ENCODE data around the gene SYNE2. TPM values are rescaled to one million over a fixed set of nuclear protein-coding genes. Genes with fewer than 3 reads are reported as not detected.

SYNE2 gene
- total RNA-seq, 1 donor from 2014 or later: 105 TPM

- peaks cover 34% of the 10 kb centered on the region for H3K36me3 Mint-ChIP-seq
- H3F3A ChIP-seq (ENCODE audit: low read depth): no peaks in the 10 kb centered on the region
- H3K27me3 ChIP-seq: no peaks in the 10 kb centered on the region
- H3K36me3 ChIP-seq: peaks cover 16% of the 10 kb centered on the region
- H4K20me1 ChIP-seq (ENCODE audit: low read depth): no peaks in the 10 kb centered on the region
- H3K9me3 Mint-ChIP-seq: no peaks in the 10 kb centered on the region
- H3K4me3 Mint-ChIP-seq: no peak overlapping the region
- H3K4me2 ChIP-seq: no peak overlapping the region
- H3K79me2 ChIP-seq (ENCODE audit: low read depth): no peaks in the 10 kb centered on the region
- TF ChIP-seq CTCF (IDR thresholded peaks at IDR 0.05): no peak
- no peak for TF ChIP-seq EZH2 (IDR thresholded peaks at IDR 0.05)
- TF ChIP-seq EZH2phosphoT487 (IDR thresholded peaks at IDR 0.05): no peak
- H3K4me1 ChIP-seq: peaks cover 5% of the 10 kb centered on the region
- no peak overlapping the region for H3K4me3 ChIP-seq
- no peak overlapping the region for H3K27ac Mint-ChIP-seq
- H3K9ac ChIP-seq: no peak overlapping the region
- H2AFZ ChIP-seq (replicated peaks): no peak overlapping the region
- H3K9me3 ChIP-seq (ENCODE audit: low read depth): no peaks in the 10 kb centered on the region
- DNase-seq (ENCODE audit: low spot score): no peak
- H3K27ac ChIP-seq: no peak overlapping the region
- peaks cover 2% of the 10 kb centered on the region for H3K27me3 Mint-ChIP-seq (ENCODE audit: insufficient read depth, low read depth)
- H3K4me1 Mint-ChIP-seq: peaks cover 4% of the 10 kb centered on the region
These were observed 227.6 kb downstream of the SYNE2 start for GRCh38 chr14:64080452-64080851.

- peaks cover 14% of the 10 kb centered on the region for H3K36me3 ChIP-seq
- no peaks in the 10 kb centered on the region for H3K9me3 ChIP-seq (ENCODE audit: low read depth)
- no peak overlapping the region for H3K4me3 ChIP-seq
- no peaks in the 10 kb centered on the region for H3K4me1 ChIP-seq
- H3K79me2 ChIP-seq (ENCODE audit: low read depth): no peaks in the 10 kb centered on the region
- H3K27ac ChIP-seq: no peak overlapping the region
- H2AFZ ChIP-seq (replicated peaks): no peak overlapping the region
- DNase-seq (ENCODE audit: low spot score): no peak
- Mint-ChIP-seq H3K27me3 (ENCODE audit: insufficient read depth, low read depth) (peaks cover 2% of the 10 kb centered on the region), H3K36me3 (peaks cover 30% of the 10 kb centered on the region), H3K4me3 (no peak overlapping the region), H3K9me3 (no peaks in the 10 kb centered on the region), H3K27ac (no peak overlapping the region), H3K4me1 (peaks cover 4% of the 10 kb centered on the region)
- TF ChIP-seq EZH2 (IDR thresholded peaks at IDR 0.05): no peak
- no peak for TF ChIP-seq CTCF (IDR thresholded peaks at IDR 0.05)
- no peak for TF ChIP-seq EZH2phosphoT487 (IDR thresholded peaks at IDR 0.05)
- no peaks in the 10 kb centered on the region for H3K27me3 ChIP-seq
- no peaks in the 10 kb centered on the region for H3F3A ChIP-seq (ENCODE audit: low read depth)
- no peak overlapping the region for H3K4me2 ChIP-seq
- no peak overlapping the region for H3K9ac ChIP-seq
- H4K20me1 ChIP-seq (ENCODE audit: low read depth): no peaks in the 10 kb centered on the region
These were observed 228.5 kb downstream of the SYNE2 start for GRCh38 chr14:64081174-64081746.

GRCh38 chr14:64082837-64083236 lies 230.0 kb downstream of the SYNE2 start:
- Mint-ChIP-seq H3K27ac (no peak overlapping the region), H3K36me3 (peaks cover 30% of the 10 kb centered on the region)
- no peak overlapping the region for H3K4me2 ChIP-seq

More at GRCh38 chr14:64082837-64083236, 230.0 kb downstream of the SYNE2 start:
- DNase-seq (ENCODE audit: low spot score): no peak
- H3K9ac ChIP-seq: no peak overlapping the region
- H3K27me3 Mint-ChIP-seq (ENCODE audit: insufficient read depth, low read depth): peaks cover 2% of the 10 kb centered on the region
- no peak overlapping the region for H2AFZ ChIP-seq (replicated peaks)
- no peak overlapping the region for H3K4me3 ChIP-seq
- H3K79me2 ChIP-seq (ENCODE audit: low read depth): no peaks in the 10 kb centered on the region
- no peaks in the 10 kb centered on the region for H3K27me3 ChIP-seq
- H3K9me3 Mint-ChIP-seq: no peaks in the 10 kb centered on the region
- no peak for TF ChIP-seq EZH2 (IDR thresholded peaks at IDR 0.05)
- TF ChIP-seq EZH2phosphoT487 (IDR thresholded peaks at IDR 0.05): no peak
- TF ChIP-seq CTCF (IDR thresholded peaks at IDR 0.05): no peak
- H3K4me1 ChIP-seq: no peaks in the 10 kb centered on the region
- H3K27ac ChIP-seq: no peak overlapping the region
- peaks cover 7% of the 10 kb centered on the region for H3K36me3 ChIP-seq
- no peak overlapping the region for H3K4me3 Mint-ChIP-seq
- no peaks in the 10 kb centered on the region for H3F3A ChIP-seq (ENCODE audit: low read depth)
- no peaks in the 10 kb centered on the region for H3K9me3 ChIP-seq (ENCODE audit: low read depth)
- H3K4me1 Mint-ChIP-seq: peaks cover 4% of the 10 kb centered on the region
- H4K20me1 ChIP-seq (ENCODE audit: low read depth): no peaks in the 10 kb centered on the region

Measured in neural progenitor cell (in vitro differentiated cells).